ENCODE data around the gene TPRG1L.

Gene TPRG1L

DNA sequence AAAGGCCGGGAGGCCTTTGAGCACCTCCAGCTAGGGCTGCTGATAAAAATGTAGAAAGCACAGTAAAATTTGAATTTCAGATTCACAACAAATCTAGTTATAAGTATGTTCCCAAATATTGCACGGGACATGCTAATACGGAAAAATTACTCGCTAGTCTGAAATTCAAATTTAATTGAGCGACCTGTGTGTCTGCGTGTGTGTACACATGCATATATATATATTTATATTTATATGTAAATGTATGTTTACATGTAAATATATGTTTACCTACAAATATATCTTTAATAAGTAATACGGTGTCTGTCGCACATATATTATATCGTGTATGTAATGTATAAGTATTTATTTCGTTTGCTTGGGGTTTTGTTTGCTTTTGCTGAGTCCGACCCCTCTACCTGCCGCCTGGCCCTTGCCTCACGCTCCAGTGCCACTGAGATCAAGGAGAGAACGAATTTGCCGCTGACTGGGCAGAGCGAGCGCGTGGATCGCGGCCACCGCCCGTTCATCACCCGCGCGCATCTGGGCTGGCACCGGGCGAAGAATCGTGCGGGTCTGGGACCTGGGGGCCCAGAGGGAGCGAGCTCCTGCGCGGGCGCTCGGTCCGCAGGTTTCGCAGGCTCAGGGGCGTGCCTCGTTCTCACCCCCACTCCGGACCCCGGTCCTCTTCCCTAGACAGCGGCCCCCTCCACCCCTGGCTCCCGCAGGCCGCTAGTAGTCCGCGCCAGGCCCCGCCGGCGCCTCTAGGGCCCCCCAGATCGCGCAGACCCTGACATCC, 25.6 kb downstream of the TPRG1L start:
- H4K20me1 ChIP-seq (ENCODE audit: insufficient read depth, low read length), result no peaks in the 10 kb centered on the region; the same call in 1 of the 2 replicates
- peaks cover 41% of the 10 kb centered on the region for H3K79me2 ChIP-seq (ENCODE audit: low read length)
- peaks cover 15% of the 10 kb centered on the region for H3K4me1 ChIP-seq (ENCODE audit: low read length)
- H3K36me3 ChIP-seq (replicated peaks; ENCODE audit: insufficient read depth, low read length), result no peaks in the 10 kb centered on the region
- no peaks in the 10 kb centered on the region; the same call in 1 of the 2 replicates for H3F3A ChIP-seq (ENCODE audit: insufficient read depth, low read length)
- H3K27me3 ChIP-seq (replicated peaks; ENCODE audit: insufficient read depth, low read length), result no peaks in the 10 kb centered on the region
- H3K4me3 ChIP-seq (ENCODE audit: low read length), result no peak overlapping the region
- DNase-seq, result no peak
- no peak overlapping the region for H3K9ac ChIP-seq (ENCODE audit: low read length)
- H3K4me2 ChIP-seq (ENCODE audit: low read depth, low read length), result no peak overlapping the region; the same call in 1 of the 2 replicates
- H3K9me3 ChIP-seq (replicated peaks; ENCODE audit: insufficient read depth, low read length), result no peaks in the 10 kb centered on the region
- TF ChIP-seq, protein P1, sequence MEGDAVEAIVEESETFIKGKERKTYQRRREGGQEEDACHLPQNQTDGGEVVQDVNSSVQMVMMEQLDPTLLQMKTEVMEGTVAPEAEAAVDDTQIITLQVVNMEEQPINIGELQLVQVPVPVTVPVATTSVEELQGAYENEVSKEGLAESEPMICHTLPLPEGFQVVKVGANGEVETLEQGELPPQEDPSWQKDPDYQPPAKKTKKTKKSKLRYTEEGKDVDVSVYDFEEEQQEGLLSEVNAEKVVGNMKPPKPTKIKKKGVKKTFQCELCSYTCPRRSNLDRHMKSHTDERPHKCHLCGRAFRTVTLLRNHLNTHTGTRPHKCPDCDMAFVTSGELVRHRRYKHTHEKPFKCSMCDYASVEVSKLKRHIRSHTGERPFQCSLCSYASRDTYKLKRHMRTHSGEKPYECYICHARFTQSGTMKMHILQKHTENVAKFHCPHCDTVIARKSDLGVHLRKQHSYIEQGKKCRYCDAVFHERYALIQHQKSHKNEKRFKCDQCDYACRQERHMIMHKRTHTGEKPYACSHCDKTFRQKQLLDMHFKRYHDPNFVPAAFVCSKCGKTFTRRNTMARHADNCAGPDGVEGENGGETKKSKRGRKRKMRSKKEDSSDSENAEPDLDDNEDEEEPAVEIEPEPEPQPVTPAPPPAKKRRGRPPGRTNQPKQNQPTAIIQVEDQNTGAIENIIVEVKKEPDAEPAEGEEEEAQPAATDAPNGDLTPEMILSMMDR (IDR thresholded peaks at IDR 0.05; ENCODE audit: low read length), result no peak
- no peak for TF ChIP-seq EZH2 (optimal IDR thresholded peaks at IDR 0.05; ENCODE audit: low read depth, low read length)
- H2AFZ ChIP-seq (ENCODE audit: low read length), result no peak overlapping the region
- no peak overlapping the region for H3K27ac ChIP-seq (ENCODE audit: low read length)
- no peaks in the 10 kb centered on the region for H3K9me2 ChIP-seq (replicated peaks; ENCODE audit: insufficient read depth, low read length)

GRCh38 chr1:3651026-3651929, 26.5 kb downstream of the TPRG1L start:
- Histone ChIP-seq H3K4me3 (ENCODE audit: low read length) (peak overlapping the region; percentile 57), H3K79me2 (ENCODE audit: low read length) (peaks cover 45% of the 10 kb centered on the region), H3K27ac (ENCODE audit: low read length) (no peak overlapping the region), H4K20me1 (ENCODE audit: insufficient read depth, low read length) (no peaks in the 10 kb centered on the region; the same call in 1 of the 2 replicates), H3K9ac (ENCODE audit: low read length) (peak overlapping the region; percentile 40; the same call in 1 of the 2 replicates), H3K4me2 (ENCODE audit: low read depth, low read length) (peak overlapping the region; percentile 61), H3K27me3 (replicated peaks; ENCODE audit: insufficient read depth, low read length) (no peaks in the 10 kb centered on the region), H3K4me1 (ENCODE audit: low read length) (peaks cover 15% of the 10 kb centered on the region), H2AFZ (ENCODE audit: low read length) (peak overlapping the region; percentile 63), H3K9me2 (replicated peaks; ENCODE audit: insufficient read depth, low read length) (no peaks in the 10 kb centered on the region), H3K9me3 (replicated peaks; ENCODE audit: insufficient read depth, low read length) (no peaks in the 10 kb centered on the region), H3K36me3 (replicated peaks; ENCODE audit: insufficient read depth, low read length) (no peaks in the 10 kb centered on the region), H3F3A (ENCODE audit: insufficient read depth, low read length) (no peaks in the 10 kb centered on the region)
- DNase-seq, result no peak
- TF ChIP-seq EZH2phosphoT487 (IDR thresholded peaks at IDR 0.05; ENCODE audit: low read length), result no peak
- no peak for TF ChIP-seq EZH2 (optimal IDR thresholded peaks at IDR 0.05; ENCODE audit: low read depth, low read length)
- TF ChIP-seq, protein P1 (IDR thresholded peaks at IDR 0.05; ENCODE audit: low read length), result no peak

GRCh38 chr1:3651930-3652547, 27.2 kb downstream of the TPRG1L start, which contains the start of gene TP73:
TP73 (plus strand) TSS chr1:3652516; CDS start chr1:3682366, 29,850 bp downstream.
- TF ChIP-seq EZH2 (optimal IDR thresholded peaks at IDR 0.05; ENCODE audit: low read depth, low read length) (no peak), EZH2phosphoT487 (IDR thresholded peaks at IDR 0.05; ENCODE audit: low read length) (no peak)
- TF ChIP-seq, protein P1 (IDR thresholded peaks at IDR 0.05; ENCODE audit: low read length), result no peak
- no peaks in the 10 kb centered on the region; the same call in 1 of the 2 replicates for H4K20me1 ChIP-seq (ENCODE audit: insufficient read depth, low read length)
- H3K36me3 ChIP-seq (replicated peaks; ENCODE audit: insufficient read depth, low read length), result no peaks in the 10 kb centered on the region
- peak within 1 kb of the TSS; percentile 57 for H3K4me3 ChIP-seq (ENCODE audit: low read length)
- peak; percentile 53 for DNase-seq
- peak within 1 kb of the TSS; percentile 61 for H3K4me2 ChIP-seq (ENCODE audit: low read depth, low read length)
- no peaks in the 10 kb centered on the region for H3K9me3 ChIP-seq (replicated peaks; ENCODE audit: insufficient read depth, low read length)
- H3K27ac ChIP-seq (ENCODE audit: low read length), result no peak within 1 kb of the TSS
- peak within 1 kb of the TSS; percentile 63 for H2AFZ ChIP-seq (ENCODE audit: low read length)
- no peaks in the 10 kb centered on the region for H3F3A ChIP-seq (ENCODE audit: insufficient read depth, low read length)
- peak within 1 kb of the TSS; percentile 58 for H3K9ac ChIP-seq (ENCODE audit: low read length)
- H3K9me2 ChIP-seq (replicated peaks; ENCODE audit: insufficient read depth, low read length), result no peaks in the 10 kb centered on the region
- peaks cover 53% of the 10 kb centered on the region for H3K79me2 ChIP-seq (ENCODE audit: low read length)
- H3K4me1 ChIP-seq (ENCODE audit: low read length), result peaks cover 15% of the 10 kb centered on the region
- H3K27me3 ChIP-seq (replicated peaks; ENCODE audit: insufficient read depth, low read length), result no peaks in the 10 kb centered on the region

All from MM.1S (cell line).